ENCODE data around the gene GRN. TPM values are rescaled to one million over a fixed set of nuclear protein-coding genes. Genes with fewer than 3 reads are reported as not detected.
A peak's percentile ranks its signal among the peaks of the same experiment; 100 is the strongest.

GRN gene
- total and polyA plus RNA-seq, 2 of the 13 experiments (the other 11 are each of a cell fraction or from before 2014, with no cell fraction given) = 86.6 to 143 TPM

DNA sequence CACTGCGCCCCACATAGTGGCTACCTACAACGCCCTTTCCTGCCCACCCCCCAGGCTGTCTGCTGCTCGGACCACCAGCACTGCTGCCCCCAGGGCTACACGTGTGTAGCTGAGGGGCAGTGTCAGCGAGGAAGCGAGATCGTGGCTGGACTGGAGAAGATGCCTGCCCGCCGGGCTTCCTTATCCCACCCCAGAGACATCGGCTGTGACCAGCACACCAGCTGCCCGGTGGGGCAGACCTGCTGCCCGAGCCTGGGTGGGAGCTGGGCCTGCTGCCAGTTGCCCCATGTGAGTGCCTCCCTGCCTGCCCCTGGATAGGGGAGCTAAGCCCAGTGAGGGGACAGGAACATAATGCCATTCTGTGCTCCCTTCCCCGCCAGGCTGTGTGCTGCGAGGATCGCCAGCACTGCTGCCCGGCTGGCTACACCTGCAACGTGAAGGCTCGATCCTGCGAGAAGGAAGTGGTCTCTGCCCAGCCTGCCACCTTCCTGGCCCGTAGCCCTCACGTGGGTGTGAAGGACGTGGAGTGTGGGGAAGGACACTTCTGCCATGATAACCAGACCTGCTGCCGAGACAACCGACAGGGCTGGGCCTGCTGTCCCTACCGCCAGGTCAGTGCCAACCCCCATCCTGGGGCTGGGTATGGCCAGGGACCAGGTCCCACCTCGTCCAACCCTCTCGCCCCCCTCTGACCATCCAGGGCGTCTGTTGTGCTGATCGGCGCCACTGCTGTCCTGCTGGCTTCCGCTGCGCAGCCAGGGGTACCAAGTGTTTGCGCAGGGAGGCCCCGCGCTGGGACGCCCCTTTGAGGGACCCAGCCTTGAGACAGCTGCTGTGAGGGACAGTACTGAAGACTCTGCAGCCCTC is 7.1 kb downstream of the GRN start:
- H3K9me3 ChIP-seq (ENCODE audit: low read length) = no peaks in the 10 kb centered on the region
- in situ Hi-C loops (cut with HindIII; ENCODE audit: extremely low pct_ligation_motif_present, low pct_unique_long_range_greater_than_20kb) = no loop called here

DNA sequence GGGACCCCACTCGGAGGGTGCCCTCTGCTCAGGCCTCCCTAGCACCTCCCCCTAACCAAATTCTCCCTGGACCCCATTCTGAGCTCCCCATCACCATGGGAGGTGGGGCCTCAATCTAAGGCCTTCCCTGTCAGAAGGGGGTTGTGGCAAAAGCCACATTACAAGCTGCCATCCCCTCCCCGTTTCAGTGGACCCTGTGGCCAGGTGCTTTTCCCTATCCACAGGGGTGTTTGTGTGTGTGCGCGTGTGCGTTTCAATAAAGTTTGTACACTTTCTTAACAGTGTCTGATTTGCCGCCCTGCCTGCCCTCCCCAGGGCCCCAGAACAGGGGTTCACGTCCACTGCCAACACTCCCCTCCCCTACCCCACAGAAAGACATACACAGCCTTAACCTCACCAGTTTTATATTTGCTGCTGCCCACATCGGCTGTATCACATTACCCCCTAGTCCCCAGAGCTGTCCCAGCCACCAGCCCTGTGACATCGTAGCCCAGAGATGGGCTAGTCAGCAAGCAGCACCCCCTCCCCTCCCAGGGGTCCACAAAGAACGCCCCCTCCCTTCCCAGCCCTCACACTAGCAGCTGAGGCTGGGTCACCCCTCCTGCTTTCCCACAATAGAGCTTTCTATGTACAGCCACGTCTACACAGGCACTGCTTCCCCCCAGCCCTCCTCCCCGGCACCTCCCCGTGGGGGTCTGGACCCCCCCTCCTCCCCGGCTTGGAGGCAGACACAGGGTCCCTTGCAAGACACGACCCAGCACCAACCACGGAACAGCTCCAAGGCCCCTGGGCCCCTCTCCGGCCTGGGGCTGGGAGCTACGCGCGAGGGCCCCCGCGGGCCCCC is 7.9 kb downstream of the GRN start:
- Histone ChIP-seq H3K4me3 (replicated peaks in 1 of 3; ENCODE audit: insufficient read depth in 1 of 3, low read depth in 2 of 3, low read length in 3 of 3) (no peak overlapping the region), H3K27ac (ENCODE audit: extremely low read length, insufficient read depth, low read length) (no peak overlapping the region), H4K20me1 (ENCODE audit: insufficient read depth, low read length) (no peaks in the 10 kb centered on the region), H3K4me2 (ENCODE audit: low read depth, low read length) (no peak overlapping the region), H3K79me2 (ENCODE audit: insufficient read depth, low read length) (no peaks in the 10 kb centered on the region), H3K9ac (ENCODE audit: insufficient read depth, low read depth, low read length) (no peak overlapping the region), H3K27me3 (ENCODE audit: control insufficient read depth in 1 of 2, insufficient read depth in 2 of 2, low read length in 2 of 2) (peaks cover 8 to 10% of the 10 kb centered on the region in 2 experiments; a peak in 3 of 5 replicates), H3K9me3 (ENCODE audit: low read length) (no peaks in the 10 kb centered on the region), H3K36me3 (replicated peaks in 1 of 2; ENCODE audit: control insufficient read depth in 1 of 2, insufficient read depth in 2 of 2, low read length in 2 of 2) (peaks cover 9 to 30% of the 10 kb centered on the region in 2 experiments), H2AFZ (ENCODE audit: low read length) (no peak overlapping the region), H3K4me1 (ENCODE audit: insufficient read depth, low read length) (peaks cover 8% of the 10 kb centered on the region)
- no peak for FAIRE-seq
- in situ Hi-C loops (cut with HindIII; ENCODE audit: extremely low pct_ligation_motif_present, low pct_unique_long_range_greater_than_20kb) = no loop called here
- DNase-seq (ENCODE audit: low spot score) = no peak
- ChIA-PET CTCF (ENCODE audit: low intra/inter-chr PET ratio, low total read pairs) (no interaction called here), POLR2A (interaction anchor here (1.6 kb wide), 1 partner anchor 23 kb away, joined by 5 read pairs; no protein-coding TSS in a partner anchor)
- 91% methylated on average over 17 of the region's 22 CpGs for WGBS (ENCODE audit: low lambda C conversion rate)
- ATAC-seq = no peak
- intact Hi-C loops (cut with micrococcal nuclease; ENCODE audit: unreplicated experiment) = loop anchor here (10.0 kb wide), 1 partner anchor 172 kb away; no protein-coding TSS in a partner anchor
- BruUV-seq (replicated peaks) = no TSS peak
- TF ChIP-seq MIER2 (CRISPR knock-in tag; IDR thresholded peaks at IDR 0.05) (no peak), CEBPG (CRISPR knock-in tag; IDR thresholded peaks at IDR 0.05) (no peak), GPN1 (CRISPR knock-in tag; IDR thresholded peaks at IDR 0.05; ENCODE audit: borderline replicate concordance) (no peak)

More for the DNA sequence above, 7.1 kb downstream of the GRN start:
- 97% methylated on average over 27 of the region's 36 CpGs for WGBS (ENCODE audit: low lambda C conversion rate)
- FAIRE-seq (no peak), ATAC-seq (no peak), DNase-seq (ENCODE audit: low spot score) (no peak)
- ChIA-PET POLR2A (interaction anchor here (1.0 to 1.6 kb wide), 2 partner anchors 10 to 23 kb away, joined by 4 to 5 read pairs; no protein-coding TSS in a partner anchor), CTCF (ENCODE audit: low intra/inter-chr PET ratio, low total read pairs) (no interaction called here)
- TF ChIP-seq AGO2 (optimal IDR thresholded peaks at IDR 0.05; ENCODE audit: low read depth, low read length) (peak; percentile 1), ISX (CRISPR knock-in tag; conservative IDR thresholded peaks at IDR 0.05) (no peak), IRX3 (CRISPR knock-in tag; IDR thresholded peaks at IDR 0.05; ENCODE audit: borderline replicate concordance, low read depth) (no peak), TAF15 (IDR thresholded peaks at IDR 0.05; ENCODE audit: low read depth, low read length, poor library complexity, severe bottlenecking) (no peak), ZNF441 (CRISPR knock-in tag; IDR thresholded peaks at IDR 0.05; ENCODE audit: borderline replicate concordance) (no peak), RBFOX2 (IDR thresholded peaks at IDR 0.05; ENCODE audit: low read depth, low read length) (peak; percentile 13; the same call in 1 of the 2 replicates), PITX1 (CRISPR knock-in tag; IDR thresholded peaks at IDR 0.05) (no peak), PHF5A (CRISPR knock-in tag; IDR thresholded peaks at IDR 0.05; ENCODE audit: low read depth, unreplicated experiment) (no peak)
- no peak overlapping the region for H3K4me3 ChIP-seq (replicated peaks in 1 of 3; ENCODE audit: insufficient read depth in 1 of 3, low read depth in 2 of 3, low read length in 3 of 3)
- no peaks in the 10 kb centered on the region for H3K79me2 ChIP-seq (ENCODE audit: insufficient read depth, low read length)
- H3K36me3 ChIP-seq (replicated peaks in 1 of 2; ENCODE audit: control insufficient read depth in 1 of 2, insufficient read depth in 2 of 2, low read length in 2 of 2) = peaks cover 9 to 30% of the 10 kb centered on the region in 2 experiments
- no peaks in the 10 kb centered on the region for H4K20me1 ChIP-seq (ENCODE audit: insufficient read depth, low read length)
- intact Hi-C loops (cut with micrococcal nuclease; ENCODE audit: unreplicated experiment) = loop anchor here (10.0 kb wide), 1 partner anchor 173 kb away; no protein-coding TSS in a partner anchor
- H3K4me1 ChIP-seq (ENCODE audit: insufficient read depth, low read length) = peaks cover 8% of the 10 kb centered on the region
- H3K27ac ChIP-seq (ENCODE audit: extremely low read length, insufficient read depth, low read length) = no peak overlapping the region
- H2AFZ ChIP-seq (ENCODE audit: low read length) = no peak overlapping the region
- no peak overlapping the region for H3K4me2 ChIP-seq (ENCODE audit: low read depth, low read length)
- peaks cover 8 to 10% of the 10 kb centered on the region in 2 experiments; a peak in 3 of 5 replicates for H3K27me3 ChIP-seq (ENCODE audit: control insufficient read depth in 1 of 2, insufficient read depth in 2 of 2, low read length in 2 of 2)
- BruUV-seq (replicated peaks) = TSS peak; percentile 78
- no peak overlapping the region for H3K9ac ChIP-seq (ENCODE audit: insufficient read depth, low read depth, low read length)
